ENCODE data around the gene STAMBP. TPM values are rescaled to one million over a fixed set of nuclear protein-coding genes. Genes with fewer than 3 reads are reported as not detected.

Gene STAMBP
- total and polyA plus RNA-seq, 3 donors from 2014 or later, result 47.4 to 51.2 (median 49.0) TPM

DNA sequence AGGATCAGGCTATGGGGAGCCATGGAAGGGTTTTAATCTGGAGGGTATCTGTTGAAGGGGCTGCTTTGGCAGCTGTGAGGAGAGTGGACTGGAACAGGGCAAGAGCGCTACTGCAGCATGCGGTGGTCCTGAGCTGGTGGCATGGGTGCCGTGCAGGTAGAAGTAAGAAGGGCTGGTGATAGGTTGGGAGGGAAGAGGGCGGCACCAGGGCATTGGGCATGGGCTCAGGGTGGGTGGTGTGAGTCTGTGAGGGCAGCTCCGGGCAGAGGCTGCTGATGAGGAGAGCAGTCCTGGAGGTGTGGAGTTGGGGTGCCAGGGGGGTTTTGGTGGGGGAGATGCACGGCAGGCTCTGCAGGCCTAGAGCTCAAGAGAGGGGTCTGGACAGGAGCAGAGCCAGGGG lies 66.1 kb downstream of the STAMBP start:
- no peaks in the 10 kb centered on the region for H3K27me3 ChIP-seq
- H3K4me3 ChIP-seq, result no peak overlapping the region
- H3K36me3 ChIP-seq (ENCODE audit: low read depth, missing control alignments), result no peaks in the 10 kb centered on the region
- H3K27ac ChIP-seq, result no peak overlapping the region
- no peaks in the 10 kb centered on the region for H3K9me3 ChIP-seq
- intact Hi-C loops (cut with DNase I; ENCODE audit: low total_unique reads), result no loop called here
- H3K4me1 ChIP-seq, result no peaks in the 10 kb centered on the region
- DNase-seq, result no peak
- WGBS, 2 donors, result 79 to 83% methylated on average over 6 of the region's 6 CpGs
- TF ChIP-seq POLR2A (IDR thresholded peaks at IDR 0.05), result no peak
- TF ChIP-seq, protein P1, sequence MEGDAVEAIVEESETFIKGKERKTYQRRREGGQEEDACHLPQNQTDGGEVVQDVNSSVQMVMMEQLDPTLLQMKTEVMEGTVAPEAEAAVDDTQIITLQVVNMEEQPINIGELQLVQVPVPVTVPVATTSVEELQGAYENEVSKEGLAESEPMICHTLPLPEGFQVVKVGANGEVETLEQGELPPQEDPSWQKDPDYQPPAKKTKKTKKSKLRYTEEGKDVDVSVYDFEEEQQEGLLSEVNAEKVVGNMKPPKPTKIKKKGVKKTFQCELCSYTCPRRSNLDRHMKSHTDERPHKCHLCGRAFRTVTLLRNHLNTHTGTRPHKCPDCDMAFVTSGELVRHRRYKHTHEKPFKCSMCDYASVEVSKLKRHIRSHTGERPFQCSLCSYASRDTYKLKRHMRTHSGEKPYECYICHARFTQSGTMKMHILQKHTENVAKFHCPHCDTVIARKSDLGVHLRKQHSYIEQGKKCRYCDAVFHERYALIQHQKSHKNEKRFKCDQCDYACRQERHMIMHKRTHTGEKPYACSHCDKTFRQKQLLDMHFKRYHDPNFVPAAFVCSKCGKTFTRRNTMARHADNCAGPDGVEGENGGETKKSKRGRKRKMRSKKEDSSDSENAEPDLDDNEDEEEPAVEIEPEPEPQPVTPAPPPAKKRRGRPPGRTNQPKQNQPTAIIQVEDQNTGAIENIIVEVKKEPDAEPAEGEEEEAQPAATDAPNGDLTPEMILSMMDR (IDR thresholded peaks at IDR 0.05), result no peak

- intact Hi-C loops (cut with DNase I; ENCODE audit: low total_unique reads), result no loop called here
- TF ChIP-seq, protein P1 (IDR thresholded peaks at IDR 0.05), result no peak
- TF ChIP-seq POLR2A (IDR thresholded peaks at IDR 0.05), result no peak
- Histone ChIP-seq H3K27me3 (no peaks in the 10 kb centered on the region), H3K36me3 (ENCODE audit: low read depth, missing control alignments) (no peaks in the 10 kb centered on the region), H3K4me1 (no peaks in the 10 kb centered on the region), H3K4me3 (no peak overlapping the region), H3K27ac (no peak overlapping the region), H3K9me3 (no peaks in the 10 kb centered on the region)
- no peak for DNase-seq
- 81 to 83% methylated on average over 9 of the region's 9 CpGs for WGBS, 2 donors
Measured at GRCh38 chr2:73895473-73895872, 66.7 kb downstream of the STAMBP start.

DNA sequence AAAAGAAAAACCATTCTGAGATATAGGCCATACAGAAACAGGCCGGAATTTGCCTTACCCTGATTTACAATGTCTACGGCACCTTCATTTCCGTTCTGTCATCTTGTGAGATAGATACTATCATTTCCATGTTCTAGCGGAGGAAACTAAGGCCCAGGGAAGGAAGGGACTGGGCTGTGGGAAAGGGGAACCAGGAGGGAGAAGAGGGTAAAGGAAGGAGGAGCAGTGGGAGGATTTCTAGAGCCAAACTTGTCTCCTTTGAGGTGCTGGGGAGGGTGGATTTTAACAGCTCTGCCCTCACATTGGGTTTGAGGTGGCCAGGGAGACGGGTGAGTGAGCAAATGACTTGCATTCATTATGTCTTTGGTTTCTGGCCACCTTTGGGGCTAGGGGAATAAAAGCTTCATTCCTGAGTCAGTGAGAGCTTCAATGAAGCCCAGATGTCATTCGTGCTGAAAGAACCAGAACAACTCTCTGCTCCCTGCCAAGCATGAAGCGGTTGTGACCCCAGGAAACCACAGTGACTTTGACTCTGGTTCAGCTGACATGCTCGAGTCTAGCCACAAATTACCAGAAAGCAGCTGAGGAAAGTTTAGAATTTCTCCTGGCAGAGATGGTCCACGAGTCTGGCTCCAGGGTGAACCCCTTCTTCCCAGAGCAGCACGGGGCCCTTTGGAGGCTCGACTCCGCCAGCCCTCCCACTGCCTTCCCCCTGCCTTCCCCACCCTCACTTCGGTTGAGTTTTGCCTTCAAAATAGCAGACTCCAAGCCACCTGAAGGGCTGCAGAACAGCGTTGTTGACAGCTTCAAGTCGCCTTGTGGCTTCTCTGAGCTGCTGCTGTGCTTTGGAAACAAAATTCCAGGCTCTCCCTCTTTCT lies 67.8 kb downstream of the STAMBP start:
- Histone ChIP-seq H3K4me3 (no peak overlapping the region), H3K27me3 (no peaks in the 10 kb centered on the region), H3K4me1 (no peaks in the 10 kb centered on the region), H3K27ac (no peak overlapping the region), H3K9me3 (no peaks in the 10 kb centered on the region), H3K36me3 (ENCODE audit: low read depth, missing control alignments) (no peaks in the 10 kb centered on the region)
- intact Hi-C loops (cut with DNase I; ENCODE audit: low total_unique reads), result no loop called here
- WGBS, 2 donors, result 77 to 79% methylated on average over 15 of the region's 15 CpGs
- DNase-seq, result no peak
- no peak for TF ChIP-seq POLR2A (IDR thresholded peaks at IDR 0.05)
- TF ChIP-seq, protein P1 (IDR thresholded peaks at IDR 0.05), result no peak

DNA sequence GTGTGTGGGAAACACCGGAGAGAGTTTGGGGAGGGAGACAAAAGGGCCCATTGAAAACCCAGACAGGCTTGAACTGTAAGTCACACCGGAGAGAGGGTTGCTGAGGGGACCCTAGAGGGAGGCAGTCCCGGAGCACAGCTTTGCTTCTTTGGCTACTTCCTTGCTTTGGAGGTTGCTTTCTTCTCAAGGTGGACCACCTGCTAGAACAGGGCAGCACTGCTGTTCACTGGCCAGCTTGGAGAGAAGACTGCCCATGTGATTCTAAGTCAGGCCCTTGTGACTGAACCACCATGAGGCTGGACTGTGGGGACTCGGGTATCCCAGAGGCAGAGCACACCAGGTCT lies 68.5 kb downstream of the STAMBP start:
- Histone ChIP-seq H3K27me3 (no peaks in the 10 kb centered on the region), H3K4me3 (no peak overlapping the region), H3K4me1 (no peaks in the 10 kb centered on the region), H3K9me3 (no peaks in the 10 kb centered on the region), H3K36me3 (ENCODE audit: low read depth, missing control alignments) (no peaks in the 10 kb centered on the region), H3K27ac (no peak overlapping the region)
- TF ChIP-seq, protein P1 (IDR thresholded peaks at IDR 0.05), result no peak
- TF ChIP-seq POLR2A (IDR thresholded peaks at IDR 0.05), result no peak
- DNase-seq, result no peak
- 66 to 94% methylated on average over 4 of the region's 4 CpGs for WGBS, 2 donors
- intact Hi-C loops (cut with DNase I; ENCODE audit: low total_unique reads), result no loop called here

GRCh38 chr2:73897934-73898333 lies 69.2 kb downstream of the STAMBP start:
- Histone ChIP-seq H3K4me1 (no peaks in the 10 kb centered on the region), H3K27ac (no peak overlapping the region), H3K4me3 (no peak overlapping the region), H3K27me3 (no peaks in the 10 kb centered on the region), H3K36me3 (ENCODE audit: low read depth, missing control alignments) (no peaks in the 10 kb centered on the region), H3K9me3 (no peaks in the 10 kb centered on the region)
- no peak for DNase-seq
- 74 to 94% methylated on average over 5 to 6 of the region's 6 CpGs for WGBS, 2 donors
- intact Hi-C loops (cut with DNase I; ENCODE audit: low total_unique reads), result no loop called here
- TF ChIP-seq POLR2A (IDR thresholded peaks at IDR 0.05), result no peak
- TF ChIP-seq, protein P1 (IDR thresholded peaks at IDR 0.05), result no peak
